Fibroblast of upper back skin (primary cell): Measurements from ENCODE around the gene GAPDHS.

ENCODE experiments used
- DNase-seq: peaks from one replicate; pipeline ENCODE4 v3.0.0-alpha.2; 2013

GAPDHS gene

DNA sequence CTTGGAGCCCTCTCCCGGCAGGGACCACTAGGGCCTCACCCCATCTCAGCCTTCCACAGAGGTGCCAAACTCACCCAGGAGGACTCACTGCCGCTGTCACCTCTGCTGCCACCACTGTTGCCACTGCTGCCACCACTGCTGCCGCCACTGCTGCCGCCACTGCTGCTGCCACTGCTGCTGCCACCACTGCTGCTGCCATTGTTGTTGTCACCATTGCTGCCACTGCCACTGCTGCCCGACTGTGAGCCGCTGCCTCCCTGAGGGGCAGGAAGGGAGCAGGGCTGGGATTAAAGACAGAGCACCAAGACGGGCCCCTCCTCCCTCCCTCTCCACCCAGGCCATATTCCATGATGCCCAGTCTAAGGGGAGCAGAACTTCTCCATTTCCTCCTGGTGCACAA is 21.9 kb upstream of the GAPDHS start:
- no peak for DNase-seq

DNA sequence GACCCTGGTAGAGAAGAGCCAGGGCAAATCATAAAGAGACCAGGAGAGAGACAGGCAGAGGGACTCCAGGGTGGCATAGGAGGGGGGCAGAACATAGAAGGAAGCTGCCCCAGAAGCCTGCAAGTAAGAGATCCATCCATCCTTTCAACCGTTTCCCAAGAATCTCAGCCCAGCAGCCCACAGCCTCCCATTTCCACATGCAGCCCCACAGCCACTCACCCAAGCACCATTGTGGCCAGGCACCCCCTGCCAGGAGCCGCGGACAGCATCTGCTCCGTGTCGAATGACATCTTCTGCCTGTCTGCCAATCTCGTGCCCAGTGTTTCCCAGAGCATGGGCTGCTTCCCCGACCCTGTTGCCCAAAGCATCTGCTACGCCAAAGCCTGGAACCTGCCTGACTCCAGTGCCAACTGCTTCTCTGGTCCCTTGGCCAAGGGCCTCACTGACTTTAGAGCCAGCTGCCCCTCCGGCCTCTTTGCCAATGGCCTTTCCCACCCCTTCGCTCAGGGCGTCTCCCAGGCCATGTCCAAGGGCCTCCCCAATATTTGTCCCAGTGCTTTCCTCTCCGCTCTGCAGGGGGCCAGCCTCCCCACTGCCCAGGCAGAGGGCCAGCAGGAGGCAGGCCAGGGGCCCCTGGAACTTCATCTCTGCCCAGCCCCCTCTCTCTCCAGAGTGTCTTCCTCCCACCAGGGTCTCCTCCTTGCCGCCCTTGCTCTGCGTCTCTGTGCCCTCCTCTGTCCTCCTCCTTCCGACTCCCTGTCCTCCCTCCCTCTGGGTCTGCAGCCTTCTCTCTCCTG is 20.2 kb upstream of the GAPDHS start:
- no peak for DNase-seq

DNA sequence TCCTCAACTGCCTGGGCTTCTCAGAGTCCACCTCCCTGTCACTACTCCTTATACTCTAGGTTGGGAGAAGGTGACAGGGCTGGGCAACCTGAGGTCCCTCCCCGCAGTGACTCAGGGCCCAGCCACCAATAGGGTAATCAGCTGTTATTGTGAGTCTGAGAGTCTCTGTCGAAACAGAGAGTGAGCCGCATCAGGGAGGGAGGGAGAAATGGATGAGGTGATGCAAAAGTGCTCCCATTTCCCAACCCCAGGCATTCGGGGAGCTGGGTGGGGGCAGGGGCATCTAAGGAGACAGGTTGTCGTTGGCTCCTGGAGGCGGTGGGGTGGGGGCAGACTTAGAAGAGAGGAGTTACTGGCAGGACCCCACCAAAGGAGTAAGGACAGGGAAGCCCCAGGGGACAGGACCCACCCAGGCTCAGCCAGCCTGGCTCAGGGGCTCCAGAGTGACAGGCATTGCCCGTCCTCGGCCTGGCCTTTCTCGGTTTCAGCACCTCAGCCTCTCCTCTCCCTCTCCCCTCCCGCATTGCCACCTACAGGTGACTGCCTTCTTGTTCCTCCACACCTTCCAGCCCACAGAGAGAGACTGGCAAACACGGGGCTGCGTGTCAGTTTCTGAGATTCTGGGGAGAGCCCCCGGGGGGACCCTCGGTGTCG is 19.5 kb upstream of the GAPDHS start, which contains the start of gene DMKN:
Gene DMKN, minus strand, starts transcription at position 22 of the 654 bp plus-strand sequence. CDS start 174 bp downstream, outside the sequence.
- DNase-seq = peak; percentile 42

DNA sequence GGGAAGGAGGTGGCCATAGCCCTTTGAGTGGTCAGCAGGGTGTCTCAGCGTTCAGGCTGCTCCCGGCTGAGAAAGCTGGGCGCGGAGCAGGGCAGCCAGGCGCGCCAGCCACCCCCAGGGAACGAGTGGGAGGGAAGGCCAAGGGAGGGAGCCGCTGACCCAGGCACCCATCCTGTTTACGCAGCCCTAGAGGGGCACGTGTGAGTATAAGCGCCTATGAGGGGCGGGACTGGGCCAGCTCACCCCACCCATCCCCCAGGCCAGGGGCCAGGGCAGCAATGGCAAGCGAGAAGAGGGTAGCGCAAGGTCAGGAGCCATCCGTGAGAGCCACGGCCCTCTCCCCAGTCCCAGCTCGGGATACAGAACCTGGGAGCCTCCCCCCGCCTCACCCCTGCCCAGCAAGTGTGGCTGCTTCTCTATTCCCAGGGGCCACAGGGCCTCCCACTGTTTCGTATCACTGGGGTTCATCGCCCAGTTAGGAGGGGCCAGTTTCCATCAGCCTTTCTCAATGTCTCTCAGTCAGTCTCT is 18.9 kb upstream of the GAPDHS start:
- DNase-seq = no peak

DNA sequence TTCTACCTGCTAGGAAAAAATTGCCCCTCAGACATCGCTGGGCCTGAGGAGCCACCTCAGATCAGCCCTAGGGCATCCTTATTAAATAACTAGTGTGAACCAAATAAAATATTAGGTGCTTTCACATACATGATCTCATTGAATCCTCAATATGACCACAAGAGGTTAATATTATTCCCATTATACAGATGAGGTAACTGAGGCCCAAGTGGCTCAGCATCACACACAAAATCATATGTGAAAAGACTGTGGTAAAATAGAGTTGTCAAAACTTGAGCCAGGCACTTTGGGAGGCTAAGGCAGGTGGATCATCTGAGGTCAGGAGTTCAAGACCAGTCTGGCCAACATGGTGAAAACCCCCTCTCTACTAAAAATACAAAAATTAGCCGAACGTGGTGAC is 16.9 kb upstream of the GAPDHS start:
- no peak for DNase-seq

DNA sequence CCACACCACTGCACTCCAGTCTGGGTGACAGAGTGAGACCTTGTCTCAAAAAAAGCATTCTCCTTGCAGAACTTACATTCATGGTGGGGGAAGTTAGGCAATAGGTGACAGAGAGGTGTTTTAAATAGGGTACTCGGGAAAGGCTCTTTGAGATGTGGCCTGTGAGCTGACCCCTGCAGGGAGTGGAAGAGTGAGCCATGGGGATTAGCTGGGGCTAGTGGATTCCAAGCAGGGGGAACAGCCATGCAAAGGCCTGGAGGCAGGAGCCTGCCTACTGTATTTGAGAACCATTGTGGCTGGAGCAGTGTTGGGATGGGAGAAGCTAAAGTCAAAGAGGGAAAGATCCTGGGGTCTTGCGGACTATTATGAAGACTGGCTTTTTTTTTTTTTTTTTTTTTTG is 15.9 kb upstream of the GAPDHS start:
- no peak for DNase-seq

DNA sequence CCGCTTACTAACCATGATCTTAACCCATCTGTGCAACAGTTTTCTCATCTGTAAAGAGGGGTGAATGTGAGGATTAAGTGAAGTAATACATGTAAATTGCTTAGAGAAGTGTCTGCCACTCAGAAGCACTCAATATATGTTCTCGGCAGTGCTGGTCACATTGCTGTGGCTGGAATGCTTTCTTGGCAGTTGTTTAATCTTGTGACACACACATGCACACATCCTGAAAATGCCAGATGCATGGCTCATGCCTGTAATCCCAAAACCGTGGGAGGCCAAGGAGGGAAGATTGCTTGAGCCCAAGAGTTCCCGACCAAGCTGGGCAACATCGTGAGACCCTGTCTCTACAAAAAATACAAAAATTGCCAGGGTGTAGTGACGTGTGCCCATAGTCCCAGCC is 14.9 kb upstream of the GAPDHS start:
- peak; percentile 97 for DNase-seq

DNA sequence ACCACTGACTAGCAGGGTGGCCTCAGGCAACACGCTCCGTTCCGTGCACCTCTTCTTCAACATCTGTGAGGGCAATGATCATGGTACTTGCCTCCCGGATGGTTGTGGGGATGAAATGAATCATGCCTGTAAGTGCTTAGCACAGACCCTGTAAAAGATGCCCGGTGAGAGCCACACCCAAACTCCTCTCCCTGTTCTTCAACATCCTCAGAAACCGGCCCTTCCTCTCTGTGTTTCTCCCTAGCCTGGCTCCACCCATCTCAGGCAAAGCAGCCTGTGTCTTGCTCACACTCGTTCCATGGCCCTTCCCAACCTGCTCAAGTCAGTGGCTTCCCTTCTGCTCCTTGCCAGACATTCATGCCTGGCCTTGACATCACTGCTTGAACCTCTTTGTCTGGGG is 14.0 kb upstream of the GAPDHS start:
- peak; percentile 22 for DNase-seq

DNA sequence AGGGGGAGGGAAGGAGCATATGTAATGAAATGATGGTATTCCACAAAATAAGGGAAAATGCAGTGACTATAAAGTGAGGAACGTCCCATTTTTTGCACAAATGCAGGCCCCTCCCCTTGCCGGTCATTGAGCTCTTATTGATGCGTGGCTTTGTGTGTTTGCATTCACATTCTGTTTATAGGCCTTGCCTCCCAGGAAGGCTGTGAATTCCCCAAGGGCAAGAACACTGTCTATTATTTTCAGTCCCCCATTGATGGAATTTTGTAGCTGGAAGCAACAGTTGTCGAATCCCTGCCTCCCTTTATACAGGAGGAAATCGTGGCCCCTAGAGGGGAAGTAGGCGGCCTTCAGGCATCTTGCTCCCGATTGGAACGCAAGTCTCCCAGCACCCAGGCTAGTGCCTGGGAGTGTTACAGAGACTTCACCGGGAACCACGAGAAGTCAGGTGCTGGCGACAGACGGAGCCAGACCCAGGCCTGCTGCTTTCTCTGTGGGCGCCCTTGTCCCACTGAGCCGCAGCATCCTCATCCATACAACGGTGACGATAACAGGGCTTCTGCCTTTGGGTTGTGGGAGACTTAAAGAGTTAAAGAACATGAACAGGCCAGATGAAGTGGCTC is 12.0 kb upstream of the GAPDHS start:
- no peak for DNase-seq

DNA sequence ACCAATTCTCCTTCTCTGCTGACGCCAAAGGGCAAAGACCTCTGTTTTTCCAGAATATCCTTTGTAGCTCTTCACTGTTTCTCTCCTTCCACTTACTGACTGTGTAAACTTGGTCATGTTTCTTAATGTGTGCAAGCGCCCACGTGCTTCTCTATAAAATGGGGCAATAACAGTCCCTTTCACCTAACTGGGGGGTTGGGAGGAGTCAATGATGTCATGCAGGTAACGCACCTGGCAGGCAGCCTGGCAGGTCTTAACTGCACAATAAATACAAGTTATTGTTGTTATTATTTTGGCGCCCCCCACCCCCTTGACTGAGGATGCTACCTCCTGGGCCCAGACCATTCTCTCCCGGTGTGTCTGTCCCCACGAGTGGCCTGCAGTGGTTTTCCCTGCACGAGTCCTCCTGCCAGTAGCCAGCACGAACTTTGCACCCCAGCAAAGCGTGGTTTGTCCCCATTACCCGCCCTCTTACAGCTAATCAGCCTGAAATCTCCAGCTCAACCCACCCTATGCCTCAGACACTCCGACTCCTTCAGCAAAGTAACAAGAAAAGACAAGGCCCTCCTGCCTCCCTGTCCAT is 10.4 kb upstream of the GAPDHS start:
- DNase-seq = no peak

DNA sequence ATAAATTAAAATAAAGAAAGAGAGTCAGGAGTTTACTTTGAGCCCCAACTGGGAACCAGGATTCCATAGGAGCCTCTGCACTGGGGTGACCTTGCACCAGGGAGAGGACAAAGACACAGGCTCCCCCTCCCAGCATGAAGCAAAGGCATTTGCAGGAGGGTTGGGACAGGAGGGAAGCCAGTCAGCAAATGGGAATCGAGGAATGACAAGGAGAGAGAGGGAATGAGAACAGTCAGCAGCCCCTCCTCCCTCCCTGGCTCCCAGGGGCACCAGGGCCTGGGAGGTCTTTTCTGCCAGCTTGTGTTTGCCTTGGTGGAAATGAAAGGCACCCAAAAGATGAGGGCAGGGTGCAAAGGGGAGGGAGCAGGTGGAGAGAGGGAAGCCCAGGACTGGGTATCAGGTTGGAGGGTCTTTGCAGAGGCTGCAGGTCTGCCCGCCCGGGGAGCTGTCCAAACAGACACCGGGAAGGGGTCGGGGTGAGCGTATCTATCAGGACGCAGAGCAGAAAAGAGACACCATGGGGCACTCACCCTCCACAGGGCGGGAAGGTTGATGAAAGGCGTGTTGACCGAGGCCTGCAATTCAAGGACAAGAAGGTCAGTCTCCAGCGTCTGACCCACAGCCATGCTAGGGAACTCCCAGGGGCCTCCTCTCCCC is 8.9 kb upstream of the GAPDHS start:
- DNase-seq = no peak

DNA sequence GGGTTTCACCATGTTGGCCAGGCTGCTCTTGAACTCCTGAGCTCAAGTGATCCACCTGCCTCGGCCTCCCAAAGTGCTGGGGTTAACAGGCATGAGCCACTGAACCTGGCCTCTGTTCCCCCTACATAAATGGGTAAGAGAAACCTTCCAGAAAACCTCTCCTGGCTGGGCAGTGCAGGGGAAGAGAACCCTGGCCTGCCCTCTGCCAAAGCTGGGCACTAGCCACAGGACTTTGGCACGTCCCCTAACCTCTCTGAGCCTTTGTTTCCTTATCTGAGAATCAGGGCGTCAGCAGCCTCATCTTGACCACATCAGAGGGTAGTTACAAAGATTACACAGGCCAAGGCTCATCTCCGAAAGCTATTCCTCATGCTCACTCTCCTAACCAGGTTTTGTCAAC is 7.4 kb upstream of the GAPDHS start:
- no peak for DNase-seq

DNA sequence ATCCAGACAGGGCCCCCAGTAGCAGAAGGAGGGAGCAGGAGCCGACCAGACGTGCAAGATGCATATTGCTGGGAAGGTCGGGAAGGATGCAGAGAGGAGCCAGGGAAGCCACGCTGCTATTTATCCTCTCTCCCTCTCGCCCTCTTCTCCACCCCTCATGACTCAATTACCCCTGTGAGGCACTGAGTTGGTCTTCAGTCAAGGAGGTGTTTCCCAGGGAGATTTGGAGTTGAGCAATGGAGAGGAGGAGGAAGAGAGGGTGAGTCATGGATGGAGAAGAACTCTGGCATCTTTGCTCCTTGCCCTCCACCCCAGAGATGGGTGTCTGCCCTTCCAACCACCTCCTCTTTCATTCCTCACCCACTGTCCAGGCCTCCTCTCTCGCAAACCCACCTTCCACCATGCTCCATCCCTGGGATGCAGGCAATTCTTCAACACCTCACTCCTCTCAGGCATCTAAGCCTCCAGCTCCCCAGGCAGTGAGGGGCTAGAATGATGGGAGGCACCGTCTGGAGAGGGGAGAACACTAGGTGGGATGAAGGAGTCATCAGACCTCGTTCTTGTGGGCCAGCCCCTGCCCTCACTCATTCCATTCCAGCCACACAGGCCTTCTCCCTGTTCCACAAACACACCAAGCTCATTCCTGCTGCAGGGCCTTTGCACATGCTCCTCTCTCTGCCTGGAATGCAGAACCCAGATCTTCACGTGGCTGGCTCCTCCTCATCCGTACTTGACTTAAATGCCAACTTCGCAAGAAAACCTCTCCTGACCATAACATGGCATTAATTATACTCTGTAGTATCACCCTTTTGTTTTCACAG is 4.8 kb upstream of the GAPDHS start, which contains the start of gene SBSN:
Gene SBSN, minus strand, starts transcription at position 94 of the 821 bp plus-strand sequence. Its CDS starts 30 bp downstream, at position 64.
- DNase-seq = peak; percentile 64

DNA sequence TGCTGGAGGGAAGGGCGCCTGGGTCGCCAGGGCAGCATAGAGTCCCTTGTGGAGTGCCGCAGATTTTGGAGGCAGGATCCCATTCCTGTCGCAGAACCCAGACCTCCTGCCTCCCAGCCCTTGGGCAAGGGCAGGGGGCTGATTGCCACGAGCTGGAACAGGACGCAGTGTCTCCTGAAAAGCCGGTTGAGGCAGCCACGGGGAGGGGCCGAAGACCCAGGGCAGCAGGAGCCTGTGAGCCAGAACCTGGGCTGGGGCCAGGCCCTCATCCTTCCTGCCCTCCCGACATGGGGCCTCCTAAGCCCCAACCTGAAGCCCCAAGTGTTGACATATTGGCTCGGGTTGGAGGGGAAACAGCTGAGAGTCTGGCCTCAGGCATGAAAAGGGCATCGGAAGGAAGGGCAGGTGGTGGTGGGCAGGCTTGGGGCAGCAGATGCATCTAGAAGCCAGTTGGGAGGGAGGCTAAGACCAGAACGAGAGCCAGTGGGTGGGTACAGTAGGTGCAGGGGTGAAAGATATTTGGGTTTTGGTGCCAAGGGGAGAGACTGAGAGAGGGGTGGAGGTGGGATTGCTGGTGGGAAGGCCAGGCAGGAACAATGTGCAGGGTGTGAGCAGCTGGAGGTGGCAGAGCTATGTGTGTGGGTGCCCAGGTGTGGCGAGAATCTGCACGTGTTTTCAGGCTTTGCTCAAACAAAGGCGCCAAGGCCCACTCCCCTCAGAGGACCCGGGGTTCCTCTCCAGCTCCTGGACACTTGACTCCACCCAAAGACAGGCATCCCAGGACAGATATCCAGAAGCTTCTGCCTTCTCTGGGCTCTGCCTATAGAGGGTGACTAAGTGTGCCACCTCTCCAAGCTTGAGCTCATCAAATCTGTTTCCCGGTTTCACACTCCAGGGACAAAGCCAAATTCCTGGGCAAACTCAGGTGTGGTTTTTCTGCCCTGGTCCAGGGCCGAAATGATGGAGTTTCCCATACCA is 3.7 kb upstream of the GAPDHS start:
- no peak for DNase-seq

DNA sequence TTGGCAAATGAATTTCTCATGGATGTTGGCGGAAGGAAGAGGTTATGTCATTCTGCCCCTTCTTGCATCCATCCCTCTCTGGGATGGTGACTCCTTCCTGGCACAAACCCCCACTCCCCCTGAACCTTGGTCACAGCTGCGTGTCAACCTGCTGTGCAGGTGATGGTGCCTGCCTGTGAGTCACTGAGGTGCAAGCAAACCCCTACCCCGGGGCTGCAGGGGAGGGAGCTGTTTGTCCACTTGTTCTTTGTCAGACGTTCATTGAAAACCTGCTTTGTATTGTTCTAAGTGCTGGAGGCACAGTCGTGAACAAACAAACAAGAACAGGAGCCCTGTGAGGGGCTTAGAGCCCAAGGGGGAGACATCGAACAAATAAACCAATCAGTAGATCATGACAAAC is 2.0 kb upstream of the GAPDHS start:
- DNase-seq = no peak

DNA sequence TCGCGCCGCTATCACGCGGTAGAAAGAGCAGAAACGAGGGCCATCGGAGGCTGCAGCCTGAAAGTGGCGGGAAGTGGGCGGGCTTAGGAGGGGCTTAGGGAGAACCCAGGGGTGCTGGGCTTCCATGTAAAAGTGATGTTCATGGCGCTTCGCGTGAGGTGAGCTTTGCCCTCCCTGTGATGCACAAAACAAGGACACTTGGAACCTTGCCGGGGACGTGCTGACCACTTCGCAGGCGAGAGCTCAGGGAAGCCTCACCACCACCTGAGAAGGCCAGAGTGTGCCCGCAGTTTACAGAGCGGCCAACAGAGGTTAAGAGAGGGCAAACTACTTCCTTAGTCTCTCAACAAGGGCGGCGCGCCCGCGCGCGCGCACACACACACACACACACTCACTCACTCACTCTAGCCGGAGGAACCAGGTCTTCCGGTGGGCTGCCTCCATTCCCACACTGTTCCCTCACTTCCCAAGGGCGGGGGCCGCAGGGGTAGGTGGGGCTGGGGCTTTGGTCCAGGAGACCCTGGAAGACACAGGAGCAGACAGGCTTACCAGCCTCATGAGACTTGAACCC is 651 bp downstream of the GAPDHS start:
- DNase-seq = no peak

DNA sequence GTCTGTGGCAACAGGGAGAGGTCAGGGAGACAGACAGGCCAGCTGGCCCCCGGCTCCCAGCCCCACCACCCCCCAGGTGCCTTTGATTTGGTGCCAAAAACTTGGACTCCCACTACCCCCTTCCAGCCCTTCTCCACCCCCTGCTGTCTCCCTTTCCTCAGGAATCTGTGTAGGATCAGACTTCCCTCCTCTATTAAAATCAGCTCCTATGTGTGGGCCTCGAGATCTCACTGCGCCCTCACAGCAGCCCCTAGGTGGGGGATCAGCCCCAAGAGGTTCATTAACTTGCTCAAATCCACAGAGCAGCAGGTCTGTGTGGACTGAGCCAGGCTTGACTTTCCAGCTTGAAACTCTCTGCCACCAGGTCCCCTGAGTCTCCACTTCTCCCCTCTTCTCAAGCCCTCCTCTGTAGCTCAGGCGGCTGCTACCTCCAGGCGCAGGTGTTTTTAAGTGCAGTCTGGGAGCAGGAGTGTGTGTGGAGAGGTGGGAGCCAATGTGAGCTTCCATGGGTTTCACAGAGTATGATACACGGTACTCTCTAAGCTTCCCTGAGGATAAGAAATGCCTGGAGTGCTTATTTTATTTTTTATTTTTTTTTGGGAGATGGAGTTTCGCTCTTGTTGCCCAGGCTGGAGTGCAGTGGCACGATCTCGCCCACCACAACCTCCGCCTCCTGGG is 1.7 kb downstream of the GAPDHS start:
- no peak for DNase-seq

DNA sequence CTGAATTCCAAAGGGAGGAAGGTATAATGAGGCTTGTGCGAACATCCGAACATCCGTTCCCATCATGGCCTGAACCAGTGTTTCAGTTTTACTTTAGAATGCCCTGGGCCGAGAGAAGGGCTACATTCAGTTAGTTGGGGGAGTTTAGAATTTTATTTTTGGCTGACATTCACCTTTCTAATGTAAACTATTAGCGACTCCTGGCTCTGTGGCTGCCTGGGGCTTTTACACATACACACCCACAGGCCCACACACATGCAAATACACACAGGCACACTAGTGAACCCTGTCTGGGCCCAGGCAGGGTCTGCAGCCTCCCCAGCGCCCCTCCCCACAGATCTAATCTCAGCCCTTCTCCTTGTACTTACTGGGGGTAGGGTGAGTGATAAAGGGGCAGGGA is 6.1 kb downstream of the GAPDHS start:
- no peak for DNase-seq

DNA sequence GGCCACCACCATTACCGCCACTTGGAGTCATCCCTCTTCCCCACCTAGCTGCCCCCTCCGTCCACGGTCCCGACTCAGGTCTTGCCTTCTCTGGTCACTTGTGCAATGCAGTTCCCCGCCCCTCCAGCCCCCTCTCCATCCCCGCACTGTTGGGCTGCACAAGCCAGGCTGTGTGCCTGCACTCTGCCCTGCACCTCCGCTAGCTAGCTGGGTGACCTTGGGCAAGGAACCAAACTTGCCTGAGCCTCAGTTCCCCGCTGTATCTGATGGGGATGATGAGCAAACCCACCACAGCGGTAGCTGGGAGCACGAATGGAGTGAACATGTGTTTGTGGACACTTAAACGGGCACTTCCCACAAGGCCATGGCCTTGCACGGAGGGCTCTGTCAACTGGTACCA is 6.6 kb downstream of the GAPDHS start:
- DNase-seq = no peak
